ENCODE measurements around the gene KCNT2.
"Not testable (repeated sequence)": the region's sequence is repeated elsewhere in the genome, so short reads cannot be mapped to it uniquely, and the experiment has no call there.

The KCNT2 gene

GRCh38 chr1:196302420-196302819 lies 305.8 kb downstream of the KCNT2 start:
- no peak for DNase-seq (ENCODE audit: low read depth)
- TF ChIP-seq CTCF (conservative IDR thresholded peaks at IDR 0.05; ENCODE audit: low read depth, low read length): no peak
- no peak overlapping the region for H3K4me3 ChIP-seq (ENCODE audit: low read length)

- peak; percentile 34 for DNase-seq (ENCODE audit: low read depth)
- no peak overlapping the region for H3K4me3 ChIP-seq (ENCODE audit: low read length)
- TF ChIP-seq CTCF (conservative IDR thresholded peaks at IDR 0.05; ENCODE audit: low read depth, low read length): no peak
Measured at GRCh38 chr1:196295766-196296165, 312.5 kb downstream of the KCNT2 start.

GRCh38 chr1:196278816-196279215 lies 329.4 kb downstream of the KCNT2 start:
- no peak overlapping the region for H3K4me3 ChIP-seq (ENCODE audit: low read length)
- no peak for TF ChIP-seq CTCF (conservative IDR thresholded peaks at IDR 0.05; ENCODE audit: low read depth, low read length)
- no peak for DNase-seq (ENCODE audit: low read depth)

GRCh38 chr1:196277860-196278259 lies 330.4 kb downstream of the KCNT2 start:
- DNase-seq (ENCODE audit: low read depth): no peak
- H3K4me3 ChIP-seq (ENCODE audit: low read length): no peak overlapping the region
- no peak for TF ChIP-seq CTCF (conservative IDR thresholded peaks at IDR 0.05; ENCODE audit: low read depth, low read length)

- no peak overlapping the region for H3K4me3 ChIP-seq (ENCODE audit: low read length)
- TF ChIP-seq CTCF (conservative IDR thresholded peaks at IDR 0.05; ENCODE audit: low read depth, low read length): no peak
Measured at GRCh38 chr1:196271212-196271947, 336.9 kb downstream of the KCNT2 start.

GRCh38 chr1:196263086-196263485 lies 345.2 kb downstream of the KCNT2 start:
- H3K4me3 ChIP-seq (ENCODE audit: low read length); DNase-seq (ENCODE audit: low read depth): not testable (repeated sequence)

More at GRCh38 chr1:196271212-196271947, 336.9 kb downstream of the KCNT2 start:
- peak; percentile 26 for DNase-seq (ENCODE audit: low read depth)

GRCh38 chr1:196260270-196260669 lies 348.0 kb downstream of the KCNT2 start:
- H3K4me3 ChIP-seq (ENCODE audit: low read length): no peak overlapping the region
- TF ChIP-seq CTCF (conservative IDR thresholded peaks at IDR 0.05; ENCODE audit: low read depth, low read length): no peak
- DNase-seq (ENCODE audit: low read depth): no peak

All from retinal pigment epithelial cell (primary cell).